ENCODE measurements around the gene SAMD8. TPM values are rescaled to one million over a fixed set of nuclear protein-coding genes. Genes with fewer than 3 reads are reported as not detected.
"Not testable (repeated sequence)": the region's sequence is repeated elsewhere in the genome, so short reads cannot be mapped to it uniquely, and the experiment has no call there.

SAMD8 gene
- total RNA-seq, 4 donors from 2014 or later = 18.5 to 23.5 (median 20.4) TPM

DNA sequence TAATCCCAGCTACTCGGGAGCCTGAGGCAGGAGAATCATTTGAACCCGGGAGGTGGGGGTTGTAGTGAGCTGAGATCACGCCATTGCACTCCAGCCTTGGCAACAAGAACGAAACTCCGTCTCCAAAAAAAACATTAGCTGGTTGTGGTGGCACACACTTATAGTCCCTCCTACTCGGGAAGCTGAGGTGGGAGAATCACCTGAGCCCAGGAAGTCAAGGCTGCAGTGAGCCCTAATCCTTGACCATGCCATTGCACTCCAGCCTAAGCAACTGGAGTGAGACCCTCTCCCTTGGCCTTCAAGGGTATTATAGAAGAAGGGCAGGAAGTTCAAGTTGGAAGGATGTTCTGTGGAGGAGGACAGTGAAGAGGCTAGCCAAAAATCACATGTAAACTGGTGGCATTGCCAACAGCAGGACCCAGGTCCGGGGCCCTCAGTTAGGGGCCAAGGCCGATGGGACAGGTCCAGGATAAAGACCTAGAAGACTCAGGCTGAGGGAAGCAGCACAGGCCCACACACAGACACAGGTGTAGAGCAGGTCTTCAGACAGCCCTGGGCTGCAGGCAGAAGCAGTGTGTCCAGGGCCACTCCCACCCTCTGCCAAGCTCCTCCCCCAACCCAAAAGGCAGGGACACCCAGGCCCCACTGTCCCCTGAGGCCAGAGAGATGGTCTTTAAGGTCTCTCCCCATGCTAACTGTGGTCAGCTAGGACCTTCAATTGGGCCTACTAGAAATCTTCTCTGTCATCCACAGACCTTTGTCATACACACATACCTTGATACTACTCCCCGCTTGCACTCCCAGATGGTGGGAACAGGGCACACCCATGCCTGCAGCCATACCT lies 8.4 kb upstream of the SAMD8 start:
- Histone ChIP-seq H3K27me3 (no peaks in the 10 kb centered on the region), H3K9me3 (no peaks in the 10 kb centered on the region), H3K4me3 (no peak overlapping the region), H3K4me1 (no peaks in the 10 kb centered on the region), H3K27ac (no peak overlapping the region), H3K36me3 (no peaks in the 10 kb centered on the region)
- peak in 1 of 3 donors; percentile 21 for DNase-seq
- TF ChIP-seq POLR2A (IDR thresholded peaks at IDR 0.05) = no peak
- TF ChIP-seq, protein P1, sequence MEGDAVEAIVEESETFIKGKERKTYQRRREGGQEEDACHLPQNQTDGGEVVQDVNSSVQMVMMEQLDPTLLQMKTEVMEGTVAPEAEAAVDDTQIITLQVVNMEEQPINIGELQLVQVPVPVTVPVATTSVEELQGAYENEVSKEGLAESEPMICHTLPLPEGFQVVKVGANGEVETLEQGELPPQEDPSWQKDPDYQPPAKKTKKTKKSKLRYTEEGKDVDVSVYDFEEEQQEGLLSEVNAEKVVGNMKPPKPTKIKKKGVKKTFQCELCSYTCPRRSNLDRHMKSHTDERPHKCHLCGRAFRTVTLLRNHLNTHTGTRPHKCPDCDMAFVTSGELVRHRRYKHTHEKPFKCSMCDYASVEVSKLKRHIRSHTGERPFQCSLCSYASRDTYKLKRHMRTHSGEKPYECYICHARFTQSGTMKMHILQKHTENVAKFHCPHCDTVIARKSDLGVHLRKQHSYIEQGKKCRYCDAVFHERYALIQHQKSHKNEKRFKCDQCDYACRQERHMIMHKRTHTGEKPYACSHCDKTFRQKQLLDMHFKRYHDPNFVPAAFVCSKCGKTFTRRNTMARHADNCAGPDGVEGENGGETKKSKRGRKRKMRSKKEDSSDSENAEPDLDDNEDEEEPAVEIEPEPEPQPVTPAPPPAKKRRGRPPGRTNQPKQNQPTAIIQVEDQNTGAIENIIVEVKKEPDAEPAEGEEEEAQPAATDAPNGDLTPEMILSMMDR (IDR thresholded peaks at IDR 0.05) = no peak

DNA sequence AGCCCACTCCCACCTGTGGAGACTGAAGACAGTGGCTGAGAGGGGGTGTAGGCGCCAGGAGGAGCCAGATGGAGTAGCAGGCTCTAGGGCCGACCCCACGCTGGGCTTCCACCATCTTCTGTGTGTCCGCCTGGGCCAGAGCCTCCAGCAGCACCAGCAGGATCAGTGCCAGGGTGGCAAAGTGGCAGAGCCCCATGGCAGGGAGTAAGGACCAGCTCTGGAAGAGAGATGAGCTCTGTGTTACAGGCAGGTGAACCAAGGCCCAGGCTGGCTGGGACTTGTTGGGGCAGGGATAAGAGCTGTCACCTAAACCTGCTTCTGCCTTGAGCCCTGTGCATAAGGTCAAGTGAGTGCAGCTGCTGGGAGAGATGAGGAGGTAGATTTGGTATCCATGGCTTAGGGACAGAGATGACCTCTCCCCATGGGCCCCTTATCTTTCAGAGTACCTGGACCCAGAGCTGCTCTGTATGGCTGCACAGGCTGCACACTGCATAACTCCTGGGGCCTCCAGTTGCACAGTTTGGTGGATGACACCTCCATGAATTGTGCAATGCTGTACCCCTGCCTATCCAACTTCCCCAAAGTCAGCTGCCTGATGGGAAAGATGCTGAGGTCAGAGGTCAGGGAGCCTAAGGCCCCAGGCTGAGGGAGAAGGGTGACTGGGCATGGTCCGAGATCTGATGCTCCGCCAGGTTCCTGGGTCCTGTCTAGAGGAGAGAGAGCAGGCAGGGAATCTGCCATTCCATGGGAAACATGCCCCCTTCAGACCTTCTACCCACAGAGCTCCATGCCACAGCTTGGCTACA lies 7.4 kb upstream of the SAMD8 start:
- H3K4me3 ChIP-seq = no peak overlapping the region
- no peaks in the 10 kb centered on the region for H3K27me3 ChIP-seq
- TF ChIP-seq, protein P1 (IDR thresholded peaks at IDR 0.05) = no peak
- no peak for TF ChIP-seq POLR2A (IDR thresholded peaks at IDR 0.05)
- no peaks in the 10 kb centered on the region for H3K4me1 ChIP-seq
- DNase-seq = peak in 1 of 3 donors; percentile 42
- no peaks in the 10 kb centered on the region for H3K9me3 ChIP-seq
- no peaks in the 10 kb centered on the region for H3K36me3 ChIP-seq
- H3K27ac ChIP-seq = no peak overlapping the region

DNA sequence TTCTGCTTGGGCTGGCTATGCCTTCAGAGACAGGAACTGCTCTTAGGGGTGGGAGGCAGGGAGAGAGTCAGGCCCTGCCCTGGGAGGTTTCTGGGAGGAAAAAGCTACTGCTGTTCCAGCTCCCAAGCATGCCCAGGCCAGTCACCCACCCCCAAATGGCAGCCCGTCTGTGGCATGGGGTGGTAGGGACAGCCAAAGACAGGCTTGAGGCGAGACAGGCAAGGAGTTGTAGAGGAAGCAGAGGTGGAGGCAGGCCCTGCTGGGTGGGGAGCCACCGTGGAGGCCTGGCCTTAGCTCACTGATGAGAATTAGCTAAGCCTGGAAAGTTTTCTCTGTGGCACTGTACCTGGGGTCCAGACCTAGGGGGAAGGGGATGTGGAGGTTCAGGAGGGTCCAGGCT lies 6.6 kb upstream of the SAMD8 start:
- no peaks in the 10 kb centered on the region for H3K9me3 ChIP-seq
- no peak overlapping the region for H3K4me3 ChIP-seq
- peak in 1 of 3 donors; percentile 28 for DNase-seq
- no peak overlapping the region for H3K27ac ChIP-seq
- H3K4me1 ChIP-seq = no peaks in the 10 kb centered on the region
- no peaks in the 10 kb centered on the region for H3K27me3 ChIP-seq
- H3K36me3 ChIP-seq = no peaks in the 10 kb centered on the region
- TF ChIP-seq, protein P1 (IDR thresholded peaks at IDR 0.05) = no peak
- TF ChIP-seq POLR2A (IDR thresholded peaks at IDR 0.05) = no peak

DNA sequence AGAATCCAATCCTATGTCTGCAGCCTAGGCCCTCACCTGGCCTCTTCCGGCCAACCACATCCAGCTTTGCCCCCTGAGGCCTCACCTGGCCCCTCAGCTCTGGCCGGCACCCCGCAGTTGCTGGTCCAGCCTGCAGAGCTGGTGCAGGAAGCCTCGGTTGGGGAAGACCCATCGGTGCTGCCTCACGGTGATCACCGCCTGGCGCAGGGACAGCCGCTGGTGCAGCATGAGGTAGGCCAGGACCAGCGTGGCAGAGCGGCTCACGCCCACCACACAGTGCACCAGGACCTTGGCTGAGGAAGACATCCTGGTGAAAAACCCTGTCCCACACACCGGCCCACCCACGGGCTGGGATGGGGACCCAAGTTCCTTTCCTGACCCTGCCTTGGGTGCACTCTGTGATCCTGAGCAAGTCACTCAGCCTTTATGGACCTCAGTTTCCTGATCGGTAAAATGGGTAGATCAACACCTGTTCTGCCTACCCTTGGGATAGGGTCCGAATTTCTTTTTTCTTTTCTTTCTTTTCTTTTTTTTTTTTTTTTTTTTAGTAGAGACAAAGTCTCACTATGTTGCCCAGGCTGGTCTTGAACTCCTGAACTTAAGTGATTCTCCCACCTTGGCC lies 5.8 kb upstream of the SAMD8 start:
- no peaks in the 10 kb centered on the region for H3K4me1 ChIP-seq
- no peaks in the 10 kb centered on the region for H3K36me3 ChIP-seq
- H3K9me3 ChIP-seq = no peaks in the 10 kb centered on the region
- DNase-seq = peak in 1 of 3 donors; percentile 45
- H3K4me3 ChIP-seq = no peak overlapping the region
- TF ChIP-seq, protein P1 (IDR thresholded peaks at IDR 0.05) = no peak
- TF ChIP-seq POLR2A (IDR thresholded peaks at IDR 0.05) = no peak
- no peak overlapping the region for H3K27ac ChIP-seq
- no peaks in the 10 kb centered on the region for H3K27me3 ChIP-seq

DNA sequence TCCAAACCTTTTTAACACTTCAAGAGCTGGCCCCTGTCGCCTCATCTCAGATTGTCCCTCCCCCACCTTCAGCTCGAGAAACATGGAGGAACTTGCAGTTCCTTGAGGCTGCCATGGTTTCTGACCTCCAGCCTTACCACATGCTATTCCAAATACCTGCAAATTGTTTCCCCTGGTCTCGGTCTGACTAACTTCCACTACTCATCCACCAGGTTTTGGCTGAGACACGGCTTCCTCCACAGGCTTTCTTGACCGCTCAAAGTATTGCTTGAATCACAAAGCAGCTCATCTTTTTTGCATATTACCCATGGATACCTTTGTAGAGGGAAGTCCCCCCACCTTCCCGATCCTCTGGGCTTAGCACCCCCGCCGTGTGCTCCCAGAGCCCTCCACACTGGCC lies 5.2 kb upstream of the SAMD8 start:
- Histone ChIP-seq H3K4me1 (no peaks in the 10 kb centered on the region), H3K36me3 (no peaks in the 10 kb centered on the region), H3K27ac (no peak overlapping the region), H3K9me3 (no peaks in the 10 kb centered on the region), H3K27me3 (no peaks in the 10 kb centered on the region), H3K4me3 (no peak overlapping the region)
- TF ChIP-seq POLR2A (IDR thresholded peaks at IDR 0.05) = no peak
- TF ChIP-seq, protein P1 (IDR thresholded peaks at IDR 0.05) = no peak
- DNase-seq = peak in 1 of 3 donors; percentile 25

DNA sequence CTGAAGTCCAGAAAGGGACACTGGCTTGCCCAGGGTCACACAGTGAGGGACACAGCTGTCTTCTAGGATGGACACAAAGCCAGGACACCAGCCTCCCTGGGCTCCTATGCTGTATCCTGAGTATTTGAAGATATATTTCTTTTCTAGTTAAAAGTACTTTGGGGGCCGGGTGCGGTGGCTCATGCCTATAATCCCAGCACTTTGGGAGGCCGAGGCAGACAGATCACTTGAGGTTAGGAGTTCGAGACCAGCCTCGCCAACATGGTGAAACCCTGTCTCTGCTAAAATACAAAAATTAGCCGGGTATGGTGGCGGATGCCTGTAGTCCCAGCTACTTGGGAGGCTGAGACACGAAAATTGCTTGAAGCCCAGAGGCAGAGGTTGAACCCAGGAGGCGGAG lies 4.6 kb upstream of the SAMD8 start:
- H3K27me3 ChIP-seq, H3K27ac ChIP-seq, H3K4me3 ChIP-seq, H3K4me1 ChIP-seq, H3K9me3 ChIP-seq, H3K36me3 ChIP-seq: not testable (repeated sequence)
- peak in 1 of 3 donors; percentile 23 for DNase-seq

Measured in Peyer's patch (tissue), 4 donors.